Mucosa of descending colon (tissue), 3 donors: ENCODE measurements around the gene ANXA4. TPM values are rescaled to one million over a fixed set of nuclear protein-coding genes. Genes with fewer than 3 reads are reported as not detected.

Experiments
- ATAC-seq: fragments of 200-7000 bp; cut with Tn5 transposase; one replicate; pipeline ENCODE4 v1.9.1; 2020; ENCODE audit warnings: mild to moderate bottlenecking, moderate library complexity
- DNase-seq, 3 donors: peaks; one replicate each; pipeline ENCODE4 v3.0.0-alpha.2; 2020
- H3K36me3 ChIP-seq: fragments of 200-600 bp; one replicate; pipeline ENCODE4 v1.8.0; 2021; ENCODE audit warnings: low read depth, mild to moderate bottlenecking
- H3K4me1 ChIP-seq: fragments of 200-600 bp; one replicate; pipeline ENCODE4 v1.8.0; 2021; ENCODE audit warnings: low read depth, mild to moderate bottlenecking
- H3K4me3 ChIP-seq: fragments of 200-600 bp; one replicate; pipeline ENCODE4 v1.8.0; 2021; ENCODE audit warnings: mild to moderate bottlenecking
- H3K9me3 ChIP-seq: fragments of 200-600 bp; one replicate; pipeline ENCODE4 v1.8.0; 2021; ENCODE audit warnings: mild to moderate bottlenecking
- intact Hi-C, 2 donors: fragments of 100-400 bp; cut with DNase I in 1 of 2; cut with micrococcal nuclease in 1 of 2; formaldehyde crosslinking; loops; one replicate each; pipeline versions ENCODE4 v1.11.0 to v1.11.1; 2022; cut with DNase I, micrococcal nuclease
- total RNA-seq, 3 donors: library from RNA; stranded (reverse); fragmentation: NEBNext Ultra II Directional in 2 of 3; extraction: Animal tissue kit (Norgen Biotek cat#: 25700) in 2 of 3; gene quantifications; one replicate each; pipeline versions ENCODE4 v1.2.1 to v1.2.4, GENCODE V29; 2021 to 2023
- TF ChIP-seq, protein P1 (sequence below): fragments of 200-600 bp; IDR thresholded peaks from one replicate; pipeline ENCODE4 v1.8.0; 2022; ENCODE audit warnings: antibody characterized with exemption, mild to moderate bottlenecking
- donor health status: DM: no; HTN: no; CAD: no; lungs with moderate emphysema.
- donor health status: DM: no; HTN: no; CAD: no.
- donor health status: DM: no; HTN: yes; CAD: no.

The ANXA4 gene
- total RNA-seq, 3 donors from 2014 or later: 176 to 345 (median 228) TPM

- DNase-seq (peak in 1 of 3 donors; percentile 88), ATAC-seq (peak; percentile 97)
- H3K4me3 ChIP-seq: no peak overlapping the region
- H3K36me3 ChIP-seq: no peaks in the 10 kb centered on the region
- intact Hi-C loops: loop anchor here (2.0 kb wide), 1 partner anchor 92 kb away; no protein-coding TSS in a partner anchor
- TF ChIP-seq, protein P1, sequence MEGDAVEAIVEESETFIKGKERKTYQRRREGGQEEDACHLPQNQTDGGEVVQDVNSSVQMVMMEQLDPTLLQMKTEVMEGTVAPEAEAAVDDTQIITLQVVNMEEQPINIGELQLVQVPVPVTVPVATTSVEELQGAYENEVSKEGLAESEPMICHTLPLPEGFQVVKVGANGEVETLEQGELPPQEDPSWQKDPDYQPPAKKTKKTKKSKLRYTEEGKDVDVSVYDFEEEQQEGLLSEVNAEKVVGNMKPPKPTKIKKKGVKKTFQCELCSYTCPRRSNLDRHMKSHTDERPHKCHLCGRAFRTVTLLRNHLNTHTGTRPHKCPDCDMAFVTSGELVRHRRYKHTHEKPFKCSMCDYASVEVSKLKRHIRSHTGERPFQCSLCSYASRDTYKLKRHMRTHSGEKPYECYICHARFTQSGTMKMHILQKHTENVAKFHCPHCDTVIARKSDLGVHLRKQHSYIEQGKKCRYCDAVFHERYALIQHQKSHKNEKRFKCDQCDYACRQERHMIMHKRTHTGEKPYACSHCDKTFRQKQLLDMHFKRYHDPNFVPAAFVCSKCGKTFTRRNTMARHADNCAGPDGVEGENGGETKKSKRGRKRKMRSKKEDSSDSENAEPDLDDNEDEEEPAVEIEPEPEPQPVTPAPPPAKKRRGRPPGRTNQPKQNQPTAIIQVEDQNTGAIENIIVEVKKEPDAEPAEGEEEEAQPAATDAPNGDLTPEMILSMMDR: peak; percentile 88
- no peaks in the 10 kb centered on the region for H3K9me3 ChIP-seq
- H3K4me1 ChIP-seq: no peaks in the 10 kb centered on the region
Measured at GRCh38 chr2:69816923-69817542, 75.1 kb downstream of the ANXA4 start.

GRCh38 chr2:69817729-69818501 lies 76.0 kb downstream of the ANXA4 start:
- intact Hi-C loops: loop anchor here (2.0 kb wide), 1 partner anchor 93 kb away; no protein-coding TSS in a partner anchor
- no peak overlapping the region for H3K4me3 ChIP-seq
- no peaks in the 10 kb centered on the region for H3K4me1 ChIP-seq
- H3K9me3 ChIP-seq: no peaks in the 10 kb centered on the region
- TF ChIP-seq, protein P1: no peak
- DNase-seq: no peak
- no peaks in the 10 kb centered on the region for H3K36me3 ChIP-seq
- ATAC-seq: no peak

GRCh38 chr2:69827796-69828540 lies 86.0 kb downstream of the ANXA4 start:
- ATAC-seq (no peak), DNase-seq (no peak)
- TF ChIP-seq, protein P1: no peak
- H3K4me1 ChIP-seq: peaks cover 16% of the 10 kb centered on the region
- H3K9me3 ChIP-seq: no peaks in the 10 kb centered on the region
- no peak overlapping the region for H3K4me3 ChIP-seq
- no peaks in the 10 kb centered on the region for H3K36me3 ChIP-seq
- intact Hi-C loops: no loop called here

GRCh38 chr2:69828938-69829255 lies 87.0 kb downstream of the ANXA4 start:
- ATAC-seq: no peak
- no peaks in the 10 kb centered on the region for H3K36me3 ChIP-seq
- no peak for DNase-seq
- TF ChIP-seq, protein P1: no peak
- H3K4me3 ChIP-seq: peak overlapping the region; percentile 86
- H3K4me1 ChIP-seq: peaks cover 16% of the 10 kb centered on the region
- intact Hi-C loops: no loop called here
- H3K9me3 ChIP-seq: no peaks in the 10 kb centered on the region

DNA sequence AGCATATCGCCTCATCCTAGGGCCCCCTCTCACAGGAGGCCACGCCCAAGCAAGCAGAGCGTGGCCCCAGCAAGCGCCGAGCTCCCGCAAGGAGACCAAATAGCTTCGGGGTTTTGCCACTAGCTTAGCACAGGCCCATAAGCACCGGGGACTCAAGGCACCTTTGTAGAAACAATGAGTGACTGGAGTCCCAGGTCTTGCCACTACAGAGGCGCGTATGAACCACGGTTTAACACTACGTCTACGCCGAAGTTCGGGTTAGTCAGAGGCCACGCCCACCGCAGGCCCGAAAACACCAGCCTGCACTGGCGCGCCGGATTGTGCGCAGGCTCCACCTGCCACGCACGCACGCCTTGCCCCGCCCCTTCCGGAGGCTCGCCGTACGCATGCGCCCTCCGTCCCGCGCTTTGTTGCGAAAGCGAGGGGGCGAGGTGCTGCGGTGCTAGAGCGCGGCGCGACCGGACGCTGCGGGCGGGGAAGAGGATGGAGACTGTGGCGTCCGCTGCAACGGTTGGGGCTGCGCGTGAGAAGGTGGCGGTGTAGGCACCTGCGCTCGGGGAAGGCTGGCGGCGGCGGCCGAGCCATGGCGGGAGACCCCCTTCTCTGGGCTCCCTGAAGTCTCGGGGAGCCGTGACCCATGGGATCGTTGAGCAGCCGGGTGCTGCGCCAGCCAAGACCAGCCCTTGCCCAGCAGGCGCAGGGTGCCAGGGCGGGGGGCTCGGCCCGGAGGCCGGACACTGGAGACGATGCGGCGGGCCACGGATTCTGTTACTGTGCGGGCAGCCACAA lies 87.5 kb downstream of the ANXA4 start, which contains the start of gene GMCL1:
Gene GMCL1, plus strand, starts transcription at position 405 of the 789 bp plus-strand sequence. Its CDS starts 233 bp downstream, at position 638.
- intact Hi-C loops: no loop called here
- ATAC-seq: peak; percentile 98
- H3K36me3 ChIP-seq: no peaks in the 10 kb centered on the region
- H3K4me1 ChIP-seq: peaks cover 16% of the 10 kb centered on the region
- peak within 1 kb of the TSS; percentile 86 for H3K4me3 ChIP-seq
- DNase-seq: peak; percentile 98 to 99 (median 99)
- TF ChIP-seq, protein P1: peak; percentile 15
- H3K9me3 ChIP-seq: no peaks in the 10 kb centered on the region
